Measurements from ENCODE around the gene MAP3K20.
"Not testable (repeated sequence)": the region's sequence is repeated elsewhere in the genome, so short reads cannot be mapped to it uniquely, and the experiment has no call there.

Gene MAP3K20

DNA sequence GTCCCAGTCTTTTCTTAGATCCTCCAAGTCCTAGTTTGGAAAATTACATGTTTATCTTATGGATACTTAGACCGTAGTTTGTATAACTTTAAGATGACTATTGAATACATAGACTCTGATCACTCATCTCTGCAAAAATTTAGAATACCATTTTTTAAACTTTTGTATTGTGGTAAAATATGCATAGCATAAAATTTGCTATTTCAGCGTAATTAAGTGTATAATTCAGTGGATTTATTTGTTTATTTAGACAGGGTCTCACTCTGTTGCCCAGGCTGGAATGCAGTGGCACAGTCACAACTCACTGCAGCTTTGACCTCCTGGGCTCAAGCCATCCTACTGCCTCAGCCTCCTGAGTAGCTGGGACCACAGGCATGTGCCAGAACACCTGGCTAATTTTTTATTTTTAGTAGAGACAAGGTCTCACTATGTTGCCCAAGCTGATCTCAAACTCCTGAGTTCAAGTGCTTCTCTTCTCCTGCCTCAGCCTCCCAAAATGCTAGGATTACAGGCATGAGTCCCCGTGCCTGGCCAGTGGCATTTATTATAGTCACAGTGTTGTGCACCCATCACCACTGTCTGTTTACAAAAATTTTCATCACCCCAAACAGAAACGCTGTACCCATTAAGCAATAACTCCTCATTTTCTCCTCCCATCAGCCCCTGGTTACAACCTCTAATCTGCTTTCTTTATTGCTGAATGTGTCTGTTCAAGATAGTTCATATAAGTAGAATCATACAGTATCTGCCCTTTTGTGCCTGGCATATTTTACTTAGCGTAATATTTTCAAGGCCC is 90.0 kb downstream of the MAP3K20 start:
- H3K4me1 Mint-ChIP-seq (ENCODE audit: low read depth), result no peaks in the 10 kb centered on the region
- peaks cover 5% of the 10 kb centered on the region for H3K27me3 Mint-ChIP-seq
- H3K27ac Mint-ChIP-seq, result no peak overlapping the region
- no peaks in the 10 kb centered on the region for H3K36me3 Mint-ChIP-seq
- no peaks in the 10 kb centered on the region for H3K9me3 Mint-ChIP-seq (ENCODE audit: low read depth)
- no peak overlapping the region for H3K4me3 Mint-ChIP-seq

DNA sequence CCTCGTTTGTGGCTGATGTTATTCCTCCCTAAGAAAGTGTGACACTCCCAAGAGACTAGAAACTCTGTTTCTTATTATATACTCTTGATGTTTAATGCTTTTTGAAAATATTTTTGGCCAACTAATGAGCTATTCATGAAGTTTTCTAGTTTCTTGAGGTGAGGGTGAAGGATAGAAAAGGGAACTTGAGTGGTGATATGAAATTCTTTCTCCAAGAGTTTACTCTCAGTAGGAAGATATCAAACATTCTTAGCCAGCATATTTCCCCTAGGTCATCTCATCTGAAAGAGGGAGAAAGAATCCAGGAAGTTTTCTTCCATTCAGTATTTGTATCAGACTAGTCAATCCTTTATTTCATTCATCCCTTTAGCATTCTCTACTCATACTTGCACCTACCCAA is 95.7 kb downstream of the MAP3K20 start:
- no peaks in the 10 kb centered on the region for H3K4me1 Mint-ChIP-seq (ENCODE audit: low read depth)
- no peaks in the 10 kb centered on the region for H3K36me3 Mint-ChIP-seq
- H3K27ac Mint-ChIP-seq, result no peak overlapping the region
- no peaks in the 10 kb centered on the region for H3K9me3 Mint-ChIP-seq (ENCODE audit: low read depth)
- peaks cover 6% of the 10 kb centered on the region for H3K27me3 Mint-ChIP-seq
- no peak overlapping the region for H3K4me3 Mint-ChIP-seq

DNA sequence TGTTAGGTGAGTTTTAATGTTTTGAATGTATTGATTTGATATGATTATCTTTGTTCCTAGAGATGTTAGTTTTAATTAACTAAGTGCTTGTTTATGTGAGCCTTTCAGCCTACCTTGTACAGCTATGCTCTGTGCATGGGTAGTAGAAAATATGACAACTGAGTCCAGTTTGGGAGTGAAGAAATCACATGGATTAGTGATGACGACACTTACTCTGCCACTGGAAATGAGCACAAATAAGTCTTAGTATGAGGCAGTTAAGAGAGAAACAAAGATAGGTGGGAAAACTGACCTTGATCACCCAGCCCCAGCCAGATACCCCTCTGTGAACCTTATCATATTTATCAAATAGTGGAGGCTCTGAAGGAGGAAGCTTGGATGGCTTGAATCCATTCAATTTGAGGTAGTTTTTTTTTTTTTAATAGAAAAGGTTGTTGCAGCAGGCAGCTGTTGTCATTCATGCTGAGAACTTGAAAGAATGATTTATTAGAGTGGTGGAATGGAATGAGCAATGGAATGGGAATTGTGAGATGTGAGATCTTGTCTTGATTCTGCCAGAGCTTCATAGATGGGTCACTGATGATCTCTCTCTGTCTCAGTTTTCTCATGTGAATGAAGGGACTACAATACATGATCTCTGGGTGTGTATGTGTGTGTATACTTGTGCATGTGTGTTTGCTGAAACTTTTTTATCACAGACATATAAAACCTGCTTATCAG is 96.4 kb downstream of the MAP3K20 start:
- Mint-ChIP-seq H3K27me3 (peaks cover 8% of the 10 kb centered on the region), H3K4me1 (ENCODE audit: low read depth) (no peaks in the 10 kb centered on the region), H3K9me3 (ENCODE audit: low read depth) (no peaks in the 10 kb centered on the region), H3K4me3 (no peak overlapping the region), H3K36me3 (no peaks in the 10 kb centered on the region), H3K27ac (no peak overlapping the region)

DNA sequence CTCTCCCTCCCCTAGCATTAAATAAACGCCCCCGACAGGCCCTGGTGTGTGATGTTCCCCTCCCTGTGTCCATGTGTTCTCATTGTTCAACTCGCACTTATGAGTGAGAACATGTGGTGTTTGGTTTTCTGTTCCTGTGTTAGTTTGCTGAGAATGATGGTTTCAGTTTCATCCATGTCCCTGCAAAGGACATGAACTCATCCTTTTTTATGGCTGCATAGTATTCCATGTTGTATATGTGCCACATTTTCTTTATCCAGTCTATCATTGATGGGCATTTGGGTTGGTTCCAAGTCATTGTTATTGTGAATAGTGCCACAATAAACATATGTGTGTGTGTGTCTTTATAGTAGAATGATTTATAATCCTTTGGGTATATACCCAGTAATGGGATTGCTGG is 98.7 kb downstream of the MAP3K20 start:
- H3K27me3 Mint-ChIP-seq, result peaks cover 11% of the 10 kb centered on the region
- H3K27ac Mint-ChIP-seq; H3K36me3 Mint-ChIP-seq; H3K4me3 Mint-ChIP-seq; H3K9me3 Mint-ChIP-seq (ENCODE audit: low read depth); H3K4me1 Mint-ChIP-seq (ENCODE audit: low read depth): not testable (repeated sequence)

DNA sequence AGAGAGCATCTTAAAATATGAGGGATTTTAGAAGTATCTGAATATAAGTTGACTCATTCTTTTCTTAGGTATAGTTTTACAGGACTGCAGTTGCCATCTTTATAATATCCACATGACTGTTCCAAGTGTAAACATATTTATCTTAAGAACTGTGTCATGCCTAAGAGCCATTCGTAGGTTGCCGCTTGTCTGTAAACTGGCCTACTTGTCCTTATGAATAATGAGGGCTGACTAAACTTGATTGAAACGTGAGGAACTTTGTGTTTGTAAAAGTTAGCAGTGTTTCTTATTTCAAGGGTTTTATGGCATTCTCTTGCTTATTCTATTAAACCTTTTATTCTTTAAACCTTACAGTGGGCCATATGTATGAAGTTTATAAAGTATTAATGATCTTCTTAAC is 99.6 kb downstream of the MAP3K20 start:
- no peaks in the 10 kb centered on the region for H3K9me3 Mint-ChIP-seq (ENCODE audit: low read depth)
- no peak overlapping the region for H3K27ac Mint-ChIP-seq
- H3K4me1 Mint-ChIP-seq (ENCODE audit: low read depth), result no peaks in the 10 kb centered on the region
- no peak overlapping the region for H3K4me3 Mint-ChIP-seq
- no peaks in the 10 kb centered on the region for H3K36me3 Mint-ChIP-seq
- peaks cover 11% of the 10 kb centered on the region for H3K27me3 Mint-ChIP-seq

DNA sequence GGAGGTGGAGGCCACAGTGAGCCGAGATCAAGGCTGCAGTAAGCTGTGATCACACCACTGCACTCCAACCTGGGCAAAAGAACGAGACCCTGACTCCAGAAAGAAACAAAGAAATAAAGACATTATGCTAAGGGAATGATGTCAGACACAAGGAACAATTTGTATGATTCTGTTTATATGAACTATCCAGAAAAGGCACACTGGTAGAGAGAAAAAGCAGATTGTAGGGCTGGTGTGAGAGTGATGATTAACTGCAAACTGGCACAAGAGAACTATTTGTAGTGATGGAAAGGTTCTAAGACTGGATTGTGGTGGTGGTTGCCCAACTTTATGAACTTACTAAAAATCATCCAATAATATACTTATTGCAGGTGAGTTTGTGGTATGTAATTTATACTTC is 106.3 kb downstream of the MAP3K20 start:
- Mint-ChIP-seq H3K27ac (no peak overlapping the region), H3K36me3 (no peaks in the 10 kb centered on the region), H3K9me3 (ENCODE audit: low read depth) (no peaks in the 10 kb centered on the region), H3K4me1 (ENCODE audit: low read depth) (no peaks in the 10 kb centered on the region), H3K4me3 (no peak overlapping the region), H3K27me3 (peaks cover 4% of the 10 kb centered on the region)

DNA sequence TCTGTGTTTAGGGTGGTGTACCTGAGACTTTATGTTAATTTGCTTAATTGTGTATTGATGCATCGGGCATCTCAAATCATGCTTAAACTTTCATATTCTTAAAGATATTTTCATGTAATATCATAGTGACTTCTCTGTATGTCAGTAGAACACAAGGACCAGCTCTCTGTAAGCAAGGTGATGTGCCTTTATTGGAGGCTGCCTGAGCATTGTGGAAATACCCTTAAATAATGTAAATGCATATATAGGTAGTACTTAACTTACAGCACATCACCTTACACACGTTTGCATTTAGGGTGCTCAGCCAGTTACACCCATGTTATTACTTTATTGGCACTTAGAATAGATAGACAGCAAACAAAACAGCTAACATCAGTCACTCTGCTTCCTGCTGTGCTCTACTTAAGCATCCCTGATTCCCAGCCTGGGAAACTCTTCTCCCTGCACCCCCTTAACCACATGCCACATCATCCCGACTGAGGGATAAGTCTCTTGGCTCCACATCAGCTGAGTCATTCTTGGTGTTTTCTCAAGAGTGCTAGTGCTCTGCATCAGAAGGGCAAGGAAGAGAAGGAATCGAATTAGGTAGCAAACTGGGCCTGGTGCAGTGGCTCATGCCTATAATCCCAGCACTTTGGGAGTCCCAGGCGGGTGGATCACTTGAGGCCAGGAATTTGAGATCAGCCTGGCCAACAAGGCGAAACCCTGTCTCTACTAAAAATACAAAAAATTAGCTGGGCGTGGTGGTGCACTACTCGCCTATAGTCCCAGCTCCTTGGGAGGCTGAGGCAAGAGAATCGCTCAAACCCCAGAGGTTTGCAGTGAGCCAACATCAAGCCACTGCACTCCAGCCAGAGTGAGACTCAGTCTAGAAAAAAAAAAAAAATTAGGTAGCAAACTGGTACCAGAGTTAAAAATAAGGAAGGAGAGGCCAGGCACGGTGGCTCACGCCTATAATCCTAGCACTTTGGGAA is 108.7 kb downstream of the MAP3K20 start:
- no peak overlapping the region for H3K27ac Mint-ChIP-seq
- no peak overlapping the region for H3K4me3 Mint-ChIP-seq
- no peaks in the 10 kb centered on the region for H3K9me3 Mint-ChIP-seq (ENCODE audit: low read depth)
- no peaks in the 10 kb centered on the region for H3K4me1 Mint-ChIP-seq (ENCODE audit: low read depth)
- no peaks in the 10 kb centered on the region for H3K36me3 Mint-ChIP-seq
- H3K27me3 Mint-ChIP-seq, result peaks cover 1% of the 10 kb centered on the region

DNA sequence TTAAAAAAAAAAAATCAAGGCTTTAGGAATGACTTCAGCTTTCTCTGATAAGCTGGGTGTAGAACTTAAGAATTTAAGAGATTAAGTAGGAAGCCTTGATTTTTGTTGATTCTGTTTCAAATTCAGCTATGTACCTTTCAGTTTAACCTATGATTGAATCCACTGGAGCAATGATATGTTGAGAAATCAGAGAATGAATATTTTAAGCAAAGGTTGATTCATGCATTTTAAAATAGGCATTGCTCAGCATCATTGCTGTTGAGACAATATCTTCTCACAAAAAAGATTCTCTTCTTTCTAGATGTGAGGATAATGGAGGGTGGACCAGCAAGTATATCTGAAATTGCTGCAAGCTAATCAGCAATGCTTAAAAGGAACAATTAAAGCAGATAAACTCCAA is 109.8 kb downstream of the MAP3K20 start:
- H3K4me1 Mint-ChIP-seq (ENCODE audit: low read depth), result no peaks in the 10 kb centered on the region
- H3K9me3 Mint-ChIP-seq (ENCODE audit: low read depth), result no peaks in the 10 kb centered on the region
- H3K27ac Mint-ChIP-seq, result no peak overlapping the region
- H3K36me3 Mint-ChIP-seq, result no peaks in the 10 kb centered on the region
- no peak overlapping the region for H3K4me3 Mint-ChIP-seq
- peaks cover 3% of the 10 kb centered on the region for H3K27me3 Mint-ChIP-seq

DNA sequence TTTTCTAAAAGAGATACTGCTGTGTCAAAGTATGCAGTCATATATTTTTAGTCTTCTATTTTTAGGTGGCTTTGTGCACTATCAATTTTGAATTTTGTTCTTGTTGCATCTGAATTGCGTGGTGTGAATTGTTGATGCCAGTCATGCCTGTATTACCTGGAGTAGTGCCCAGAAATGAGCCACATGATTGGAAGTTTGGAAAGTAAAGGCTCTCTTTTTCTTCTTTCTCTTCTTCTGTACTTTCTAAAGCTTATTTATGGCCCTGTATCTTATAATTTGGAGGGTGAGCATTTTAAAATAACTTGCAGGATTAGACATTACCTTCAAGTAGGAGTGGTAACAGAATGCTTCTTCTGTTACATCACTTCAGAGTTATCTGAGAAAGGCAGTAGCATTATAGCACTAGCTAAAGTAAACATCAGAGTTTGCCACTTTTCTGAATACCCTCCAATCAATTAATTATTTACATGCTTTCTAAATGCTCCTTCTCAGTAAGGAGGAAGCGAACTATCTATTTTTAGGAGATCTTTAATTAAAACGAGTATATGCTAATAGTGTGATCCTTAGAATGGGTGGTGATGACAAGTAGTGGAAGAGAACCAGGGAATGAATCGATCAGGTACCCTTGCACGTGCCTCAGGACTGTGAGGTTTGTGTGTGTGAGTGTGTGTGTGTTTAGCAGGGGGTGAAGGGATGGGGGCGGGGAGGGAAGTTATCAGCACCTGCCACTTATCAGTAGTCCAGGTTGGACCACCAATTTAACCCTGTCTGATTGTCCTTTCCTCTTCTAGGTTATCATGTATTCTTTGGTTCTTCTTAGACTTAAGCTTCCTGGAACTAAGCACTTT is 112.5 kb downstream of the MAP3K20 start:
- no peaks in the 10 kb centered on the region for H3K4me1 Mint-ChIP-seq (ENCODE audit: low read depth)
- H3K27me3 Mint-ChIP-seq, result peaks cover 7% of the 10 kb centered on the region
- no peak overlapping the region for H3K27ac Mint-ChIP-seq
- H3K36me3 Mint-ChIP-seq, result no peaks in the 10 kb centered on the region
- H3K4me3 Mint-ChIP-seq, result no peak overlapping the region
- H3K9me3 Mint-ChIP-seq (ENCODE audit: low read depth), result no peaks in the 10 kb centered on the region

DNA sequence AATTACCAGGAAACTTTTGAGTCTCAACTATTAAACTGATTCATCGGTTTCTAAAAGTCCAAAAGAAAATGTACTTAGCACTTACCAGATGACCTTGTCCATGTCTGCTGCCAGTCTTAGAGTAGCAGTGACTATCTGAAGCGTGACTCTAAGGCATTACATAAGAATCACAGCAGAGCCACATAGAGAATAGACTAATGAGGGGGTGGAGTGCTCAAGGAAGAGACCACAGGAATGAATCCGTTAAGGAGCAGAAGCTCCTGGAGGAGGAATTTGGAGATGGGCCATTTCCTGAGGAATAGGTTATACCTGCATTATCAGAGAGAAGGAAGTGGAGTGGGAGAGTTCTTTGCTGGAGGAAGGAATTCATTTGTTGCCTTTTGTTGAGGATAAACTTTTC is 116.0 kb downstream of the MAP3K20 start:
- Mint-ChIP-seq H3K9me3 (ENCODE audit: low read depth) (no peaks in the 10 kb centered on the region), H3K4me1 (ENCODE audit: low read depth) (no peaks in the 10 kb centered on the region), H3K27ac (no peak overlapping the region), H3K27me3 (peaks cover 7% of the 10 kb centered on the region), H3K4me3 (no peak overlapping the region), H3K36me3 (no peaks in the 10 kb centered on the region)

DNA sequence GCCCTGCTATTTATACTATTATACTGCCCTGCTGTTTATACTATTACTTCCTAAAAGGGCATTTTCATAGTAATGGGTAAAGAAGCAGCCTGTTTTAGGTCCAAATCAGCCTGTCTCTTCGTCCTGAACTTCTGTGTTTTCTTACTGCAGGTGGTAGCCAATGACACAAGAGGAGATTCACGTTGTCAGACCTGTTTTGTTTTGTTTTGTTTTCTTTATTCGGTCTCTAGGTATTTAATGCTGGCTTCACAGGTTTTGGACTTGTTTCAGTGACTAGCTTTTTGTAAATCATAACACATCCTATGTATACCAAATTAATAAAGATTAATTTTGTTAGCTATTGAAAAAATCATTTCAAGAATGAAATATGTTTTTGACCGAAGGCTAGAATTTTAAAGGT is 116.4 kb downstream of the MAP3K20 start:
- H3K36me3 Mint-ChIP-seq, result no peaks in the 10 kb centered on the region
- H3K4me3 Mint-ChIP-seq, result no peak overlapping the region
- H3K27me3 Mint-ChIP-seq, result peaks cover 7% of the 10 kb centered on the region
- H3K9me3 Mint-ChIP-seq (ENCODE audit: low read depth), result no peaks in the 10 kb centered on the region
- H3K27ac Mint-ChIP-seq, result no peak overlapping the region
- no peaks in the 10 kb centered on the region for H3K4me1 Mint-ChIP-seq (ENCODE audit: low read depth)

DNA sequence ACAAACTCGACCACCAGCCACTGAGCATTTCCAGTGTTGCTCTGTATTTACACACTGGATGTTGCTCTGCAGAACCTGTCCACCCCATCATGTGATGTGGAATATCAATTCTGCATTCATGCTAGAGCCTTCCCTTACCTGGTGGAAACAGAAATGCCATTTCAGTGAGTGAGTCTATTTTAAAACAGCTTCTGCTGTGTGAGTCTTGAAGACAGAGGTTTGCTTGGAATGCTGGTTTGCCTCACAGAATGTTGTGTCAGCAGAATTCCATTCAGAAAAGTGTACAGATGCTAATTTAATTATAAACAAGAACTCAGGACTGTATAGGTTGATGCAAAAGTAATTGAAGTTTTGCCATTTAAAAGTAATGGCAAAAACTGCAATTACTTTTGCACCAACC is 118.3 kb downstream of the MAP3K20 start:
- no peak overlapping the region for H3K27ac Mint-ChIP-seq

DNA sequence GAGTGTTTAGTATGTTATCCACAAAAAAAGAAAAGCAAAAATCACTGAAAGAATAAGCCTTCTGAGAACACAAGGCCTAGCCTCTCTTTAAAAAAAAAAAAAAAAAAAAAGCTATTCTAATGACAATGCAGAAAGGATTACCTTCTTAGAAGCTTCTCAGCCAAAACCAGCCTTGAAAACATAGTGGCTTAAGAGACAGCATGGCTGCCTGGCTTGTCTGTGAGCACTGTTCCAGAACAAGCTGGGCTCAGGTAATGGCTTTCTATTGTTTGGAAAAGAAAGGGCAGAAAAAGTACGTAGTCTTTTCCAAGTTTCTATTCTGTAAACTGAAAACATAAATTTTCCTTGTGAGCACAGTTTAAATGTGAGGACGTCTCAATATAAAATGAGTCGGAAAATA is 119.5 kb downstream of the MAP3K20 start:
- peaks cover 5% of the 10 kb centered on the region for H3K27me3 Mint-ChIP-seq
- H3K4me3 Mint-ChIP-seq, result no peak overlapping the region
- no peak overlapping the region for H3K27ac Mint-ChIP-seq
- no peaks in the 10 kb centered on the region for H3K36me3 Mint-ChIP-seq
- no peaks in the 10 kb centered on the region for H3K9me3 Mint-ChIP-seq (ENCODE audit: low read depth)
- H3K4me1 Mint-ChIP-seq (ENCODE audit: low read depth), result no peaks in the 10 kb centered on the region

More for the DNA sequence above, 118.3 kb downstream of the MAP3K20 start:
- H3K4me1 Mint-ChIP-seq (ENCODE audit: low read depth), result no peaks in the 10 kb centered on the region
- H3K36me3 Mint-ChIP-seq, result no peaks in the 10 kb centered on the region
- H3K27me3 Mint-ChIP-seq, result peaks cover 6% of the 10 kb centered on the region
- no peak overlapping the region for H3K4me3 Mint-ChIP-seq
- H3K9me3 Mint-ChIP-seq (ENCODE audit: low read depth), result no peaks in the 10 kb centered on the region

DNA sequence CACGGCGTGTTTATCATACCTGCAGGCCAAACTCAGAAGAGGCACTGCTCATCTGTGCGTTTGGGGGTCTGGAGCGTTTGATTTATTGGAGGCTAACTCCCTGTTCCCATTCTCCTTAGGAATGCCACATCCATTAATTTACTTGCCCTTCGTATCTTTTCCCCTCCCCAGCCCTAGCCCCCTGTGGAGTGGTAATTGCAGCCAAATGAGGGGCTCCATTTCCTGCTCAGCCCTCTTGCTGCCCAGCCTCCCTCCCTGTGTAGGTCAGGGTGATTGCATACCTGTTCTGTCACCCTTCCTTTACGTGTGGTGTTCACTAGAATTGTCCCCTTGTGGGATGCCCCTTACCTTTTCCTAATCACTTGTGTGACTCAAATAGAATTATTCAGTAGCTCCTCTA is 120.4 kb downstream of the MAP3K20 start:
- Mint-ChIP-seq H3K4me3 (no peak overlapping the region), H3K36me3 (no peaks in the 10 kb centered on the region), H3K4me1 (ENCODE audit: low read depth) (no peaks in the 10 kb centered on the region), H3K27ac (no peak overlapping the region), H3K9me3 (ENCODE audit: low read depth) (no peaks in the 10 kb centered on the region), H3K27me3 (peaks cover 5% of the 10 kb centered on the region)
